ENCODE results near the gene TIMM29. TPM values are rescaled to one million over a fixed set of nuclear protein-coding genes. Genes with fewer than 3 reads are reported as not detected.

TIMM29 gene
- total and polyA plus RNA-seq, 9 of the 15 experiments (the other 6 are each of a cell fraction or from before 2014, with no cell fraction given) = 2.4 to 29.4 (median 16.3) TPM

DNA sequence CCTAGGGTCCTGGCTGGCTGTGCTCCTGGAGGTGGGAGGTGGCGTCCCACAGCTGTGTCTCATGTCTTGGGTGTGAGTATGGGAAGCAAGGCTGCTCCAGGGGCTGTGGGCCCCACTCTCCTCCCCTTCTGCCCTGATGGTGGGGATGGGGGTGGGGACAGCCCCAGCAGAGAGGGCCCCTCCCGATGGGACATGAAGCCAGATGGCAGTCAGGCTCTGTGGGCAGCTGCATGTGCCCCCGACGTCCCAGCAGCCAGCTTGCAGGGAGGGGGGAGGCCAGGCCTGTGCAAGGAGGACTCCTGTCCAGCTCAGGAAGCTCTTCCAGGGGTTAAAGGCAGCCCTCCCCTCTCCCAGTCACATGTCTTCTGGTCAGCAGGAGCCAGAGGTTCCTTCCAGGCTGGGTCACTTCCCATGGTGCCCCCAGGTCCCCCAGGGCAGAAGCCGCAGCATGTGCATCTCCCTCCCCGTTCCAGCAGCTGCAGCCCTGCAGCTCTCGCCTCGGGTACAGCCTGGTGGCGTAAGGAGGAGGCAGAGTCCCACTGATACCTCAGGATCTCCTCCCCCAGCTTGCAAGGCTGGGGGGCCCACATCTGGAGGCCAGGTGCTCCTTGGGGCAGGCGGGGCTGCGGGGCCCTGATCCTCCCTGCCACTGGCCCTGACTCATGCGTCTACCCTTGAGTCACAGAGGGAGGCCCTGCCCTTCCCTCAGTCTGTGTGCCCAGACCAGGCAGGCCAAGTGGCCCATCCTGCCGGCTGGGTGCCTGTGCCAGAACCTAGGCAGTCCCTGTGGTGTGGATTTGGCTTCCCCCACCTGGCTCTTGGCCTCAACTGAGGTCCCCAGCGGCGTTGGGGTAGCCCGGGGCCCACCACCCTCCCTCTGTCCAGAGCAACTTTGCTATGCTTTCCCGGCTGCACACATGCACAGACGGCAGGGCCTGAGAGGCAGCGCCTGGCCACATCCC, 13.2 kb upstream of the TIMM29 start:
- H4K20me1 ChIP-seq (replicated peaks; ENCODE audit: control insufficient read depth, insufficient read depth, low read length) = no peaks in the 10 kb centered on the region
- no peaks in the 10 kb centered on the region for H3K27me3 ChIP-seq (ENCODE audit: control insufficient read depth in 2 of 2, insufficient read depth in 2 of 2, low read length in 2 of 2)
- H3K9ac ChIP-seq (ENCODE audit: insufficient read depth in 1 of 2, low read depth in 2 of 2, low read length in 2 of 2) = peak overlapping the region in 1 of 2 experiments; percentile 58; a peak in 2 of 4 replicates
- no peak overlapping the region for H2AFZ ChIP-seq (ENCODE audit: low read depth, low read length)
- intact Hi-C loops (cut with micrococcal nuclease) = no loop called here
- ChIA-PET POLR2A (interaction anchor here (1.0 kb wide), 1 partner anchor 13 kb away, joined by 4 read pairs; no protein-coding TSS in a partner anchor), CTCF (ENCODE audit: low intra/inter-chr PET ratio) (no interaction called here)
- WGBS (ENCODE audit: insufficient coverage, low coverage, missing lambda C conversion rate) = 91% methylated on average over 19 of the region's 19 CpGs
- H3K4me3 ChIP-seq = no peak overlapping the region
- DNase-seq (ENCODE audit: extremely low read depth in 1 of 4, low spot score in 3 of 4) = no peak
- H3K9me3 ChIP-seq (replicated peaks; ENCODE audit: control insufficient read depth, insufficient read depth, low read depth, low read length) = no peaks in the 10 kb centered on the region
- peaks cover 71% of the 10 kb centered on the region; the same call in 1 of the 3 replicates for H3K36me3 ChIP-seq (ENCODE audit: control insufficient read depth, insufficient read depth, low read length)
- TF ChIP-seq, protein P1, sequence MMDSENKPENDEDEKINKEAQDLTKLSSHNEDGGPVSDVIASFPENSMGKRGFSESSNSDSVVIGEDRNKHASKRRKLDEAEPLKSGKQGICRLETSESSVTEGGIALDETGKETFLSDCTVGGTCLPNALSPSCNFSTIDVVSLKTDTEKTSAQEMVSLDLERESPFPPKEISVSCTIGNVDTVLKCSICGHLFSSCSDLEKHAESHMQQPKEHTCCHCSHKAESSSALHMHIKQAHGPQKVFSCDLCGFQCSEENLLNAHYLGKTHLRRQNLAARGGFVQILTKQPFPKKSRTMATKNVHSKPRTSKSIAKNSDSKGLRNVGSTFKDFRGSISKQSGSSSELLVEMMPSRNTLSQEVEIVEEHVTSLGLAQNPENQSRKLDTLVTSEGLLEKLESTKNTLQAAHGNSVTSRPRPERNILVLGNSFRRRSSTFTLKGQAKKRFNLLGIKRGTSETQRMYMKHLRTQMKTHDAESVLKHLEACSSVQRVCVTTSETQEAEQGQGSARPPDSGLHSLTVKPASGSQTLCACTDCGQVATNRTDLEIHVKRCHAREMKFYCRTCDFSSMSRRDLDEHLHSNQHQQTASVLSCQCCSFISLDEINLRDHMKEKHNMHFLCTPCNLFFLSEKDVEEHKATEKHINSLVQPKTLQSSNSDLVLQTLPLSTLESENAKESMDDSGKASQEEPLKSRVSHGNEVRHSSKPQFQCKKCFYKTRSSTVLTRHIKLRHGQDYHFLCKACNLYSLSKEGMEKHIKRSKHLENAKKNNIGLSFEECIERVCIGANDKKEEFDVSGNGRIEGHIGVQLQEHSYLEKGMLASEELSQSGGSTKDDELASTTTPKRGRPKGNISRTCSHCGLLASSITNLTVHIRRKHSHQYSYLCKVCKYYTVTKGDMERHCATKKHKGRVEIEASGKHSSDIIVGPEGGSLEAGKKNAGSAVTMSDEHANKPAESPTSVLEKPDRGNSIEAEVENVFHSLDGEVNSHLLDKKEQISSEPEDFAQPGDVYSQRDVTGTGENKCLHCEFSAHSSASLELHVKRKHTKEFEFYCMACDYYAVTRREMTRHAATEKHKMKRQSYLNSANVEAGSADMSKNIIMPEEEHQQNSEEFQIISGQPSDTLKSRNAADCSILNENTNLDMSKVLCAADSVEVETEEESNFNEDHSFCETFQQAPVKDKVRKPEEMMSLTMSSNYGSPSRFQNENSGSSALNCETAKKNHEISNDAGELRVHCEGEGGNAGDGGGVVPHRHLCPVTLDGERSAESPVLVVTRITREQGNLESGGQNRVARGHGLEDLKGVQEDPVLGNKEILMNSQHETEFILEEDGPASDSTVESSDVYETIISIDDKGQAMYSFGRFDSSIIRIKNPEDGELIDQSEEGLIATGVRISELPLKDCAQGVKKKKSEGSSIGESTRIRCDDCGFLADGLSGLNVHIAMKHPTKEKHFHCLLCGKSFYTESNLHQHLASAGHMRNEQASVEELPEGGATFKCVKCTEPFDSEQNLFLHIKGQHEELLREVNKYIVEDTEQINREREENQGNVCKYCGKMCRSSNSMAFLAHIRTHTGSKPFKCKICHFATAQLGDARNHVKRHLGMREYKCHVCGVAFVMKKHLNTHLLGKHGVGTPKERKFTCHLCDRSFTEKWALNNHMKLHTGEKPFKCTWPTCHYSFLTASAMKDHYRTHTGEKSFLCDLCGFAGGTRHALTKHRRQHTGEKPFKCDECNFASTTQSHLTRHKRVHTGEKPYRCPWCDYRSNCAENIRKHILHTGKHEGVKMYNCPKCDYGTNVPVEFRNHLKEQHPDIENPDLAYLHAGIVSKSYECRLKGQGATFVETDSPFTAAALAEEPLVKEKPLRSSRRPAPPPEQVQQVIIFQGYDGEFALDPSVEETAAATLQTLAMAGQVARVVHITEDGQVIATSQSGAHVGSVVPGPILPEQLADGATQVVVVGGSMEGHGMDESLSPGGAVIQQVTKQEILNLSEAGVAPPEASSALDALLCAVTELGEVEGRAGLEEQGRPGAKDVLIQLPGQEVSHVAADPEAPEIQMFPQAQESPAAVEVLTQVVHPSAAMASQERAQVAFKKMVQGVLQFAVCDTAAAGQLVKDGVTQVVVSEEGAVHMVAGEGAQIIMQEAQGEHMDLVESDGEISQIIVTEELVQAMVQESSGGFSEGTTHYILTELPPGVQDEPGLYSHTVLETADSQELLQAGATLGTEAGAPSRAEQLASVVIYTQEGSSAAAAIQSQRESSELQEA (IDR thresholded peaks at IDR 0.05; ENCODE audit: low read depth) = no peak
- peak; percentile 38 for TF ChIP-seq POLR2G (IDR thresholded peaks at IDR 0.05; ENCODE audit: low read depth, low read length)
- no peak for TF ChIP-seq CHD4 (IDR thresholded peaks at IDR 0.05; ENCODE audit: insufficient read depth, insufficient replicate concordance, low read depth, low read length, poor library complexity, severe bottlenecking)
- TF ChIP-seq RBM22 (IDR thresholded peaks at IDR 0.05; ENCODE audit: low read depth, low read length, poor library complexity, severe bottlenecking) = peak; percentile 33
- TF ChIP-seq HDAC1 (IDR thresholded peaks at IDR 0.05) = no peak
- H3K4me1 ChIP-seq (replicated peaks in 1 of 2; ENCODE audit: control insufficient read depth in 2 of 2, insufficient read depth in 2 of 2, low read length in 2 of 2) = peaks cover 0 to 38% of the 10 kb centered on the region in 2 experiments; a peak in 2 of 5 replicates
- no peak for FAIRE-seq
- no peak overlapping the region for H3K4me2 ChIP-seq (ENCODE audit: insufficient read depth, low read length)
- no TSS peak for BruUV-seq (replicated peaks)
- H3K79me2 ChIP-seq (ENCODE audit: control insufficient read depth, insufficient read depth, low read length) = no peaks in the 10 kb centered on the region
- H3K27ac ChIP-seq (ENCODE audit: extremely low read depth, low read depth, low read length) = no peak overlapping the region
- in situ Hi-C loops (cut with MboI) = no loop called here
- H3K9me1 ChIP-seq (ENCODE audit: control insufficient read depth, insufficient read depth, low read length) = peaks cover 5% of the 10 kb centered on the region
- ATAC-seq = no peak

Measured in K562 (cell line).